Measurements from ENCODE around the gene TMEM145.

DNA sequence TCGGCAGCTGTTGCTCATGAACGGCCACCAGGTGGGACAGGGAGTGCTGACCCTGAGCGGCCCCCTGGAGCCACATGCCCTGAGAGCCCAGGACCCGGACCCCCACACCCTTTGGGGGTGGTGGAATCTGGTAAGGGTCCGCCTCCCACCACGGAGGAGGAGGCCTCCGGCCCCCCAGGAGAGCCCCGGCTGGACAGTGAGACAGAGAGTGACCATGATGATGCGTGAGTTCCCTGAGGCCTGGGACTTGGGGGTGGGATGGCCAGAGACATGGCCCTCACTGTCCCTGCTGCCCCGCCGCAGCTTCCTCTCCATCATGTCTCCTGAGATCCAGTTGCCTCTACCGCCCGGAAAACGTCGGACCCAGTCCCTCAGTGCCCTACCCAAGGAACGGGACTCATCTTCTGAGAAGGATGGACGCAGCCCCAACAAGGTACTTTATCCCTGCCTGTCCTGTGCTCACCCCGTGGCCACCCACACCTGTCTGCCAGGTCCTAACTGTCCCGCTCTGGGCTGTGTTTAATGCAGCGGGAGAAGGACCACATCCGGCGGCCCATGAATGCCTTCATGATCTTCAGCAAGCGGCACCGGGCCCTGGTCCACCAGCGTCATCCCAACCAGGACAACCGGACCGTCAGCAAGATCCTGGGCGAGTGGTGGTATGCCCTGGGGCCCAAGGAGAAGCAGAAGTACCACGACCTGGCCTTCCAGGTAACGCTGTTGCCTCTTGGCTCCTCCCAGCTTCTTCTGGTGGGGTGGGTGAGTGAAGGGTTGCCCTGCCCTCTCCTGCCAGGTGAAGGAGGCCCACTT is 25.9 kb upstream of the TMEM145 start:
- TF ChIP-seq, protein P1, sequence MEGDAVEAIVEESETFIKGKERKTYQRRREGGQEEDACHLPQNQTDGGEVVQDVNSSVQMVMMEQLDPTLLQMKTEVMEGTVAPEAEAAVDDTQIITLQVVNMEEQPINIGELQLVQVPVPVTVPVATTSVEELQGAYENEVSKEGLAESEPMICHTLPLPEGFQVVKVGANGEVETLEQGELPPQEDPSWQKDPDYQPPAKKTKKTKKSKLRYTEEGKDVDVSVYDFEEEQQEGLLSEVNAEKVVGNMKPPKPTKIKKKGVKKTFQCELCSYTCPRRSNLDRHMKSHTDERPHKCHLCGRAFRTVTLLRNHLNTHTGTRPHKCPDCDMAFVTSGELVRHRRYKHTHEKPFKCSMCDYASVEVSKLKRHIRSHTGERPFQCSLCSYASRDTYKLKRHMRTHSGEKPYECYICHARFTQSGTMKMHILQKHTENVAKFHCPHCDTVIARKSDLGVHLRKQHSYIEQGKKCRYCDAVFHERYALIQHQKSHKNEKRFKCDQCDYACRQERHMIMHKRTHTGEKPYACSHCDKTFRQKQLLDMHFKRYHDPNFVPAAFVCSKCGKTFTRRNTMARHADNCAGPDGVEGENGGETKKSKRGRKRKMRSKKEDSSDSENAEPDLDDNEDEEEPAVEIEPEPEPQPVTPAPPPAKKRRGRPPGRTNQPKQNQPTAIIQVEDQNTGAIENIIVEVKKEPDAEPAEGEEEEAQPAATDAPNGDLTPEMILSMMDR (IDR thresholded peaks at IDR 0.05; ENCODE audit: low read length) = no peak
- TF ChIP-seq EZH2phosphoT487 (IDR thresholded peaks at IDR 0.05; ENCODE audit: low read length) = no peak
- no peak for TF ChIP-seq EZH2 (optimal IDR thresholded peaks at IDR 0.05; ENCODE audit: low read depth, low read length)

All from MM.1S (cell line).